Liver (tissue), 3 donors: ENCODE data around the gene RSPH6A.

ENCODE experiments used
- FOXA1 ChIP-seq: IDR thresholded peaks from 2 replicates; pipeline ENCODE4 v1.6.1; 2016; ENCODE audit warnings: antibody characterized with exemption
- GABPA ChIP-seq, 2 donors: IDR thresholded peaks in 1 of 2; conservative IDR thresholded peaks in 1 of 2; 2 replicates each; pipeline ENCODE4 v1.6.1; 2016; ENCODE audit warnings: antibody characterized with exemption in 2 of 2, mild to moderate bottlenecking in 1 of 2, moderate library complexity in 1 of 2
- JUND ChIP-seq, 2 donors: IDR thresholded peaks; 2 replicates each; pipeline ENCODE4 v1.6.1; 2016; ENCODE audit warnings: antibody characterized with exemption in 2 of 2
- RAD21 ChIP-seq, 2 donors: IDR thresholded peaks; 2 replicates each; pipeline ENCODE4 v1.6.1; 2016; ENCODE audit warnings: antibody characterized with exemption in 2 of 2, mild to moderate bottlenecking in 2 of 2
- TAF1 ChIP-seq: conservative IDR thresholded peaks from 2 replicates; pipeline ENCODE4 v1.6.1; 2016; ENCODE audit warnings: antibody characterized with exemption, mild to moderate bottlenecking
- TF ChIP-seq, protein P1 (sequence below): fragments of 150-350 bp; IDR thresholded peaks from 2 replicates; pipeline ENCODE4 v1.5.1; 2017; ENCODE audit warnings: improper control_type of control experiment, low read depth, low read length; ENCODE audit not compliant: missing input control
- TF ChIP-seq, protein P2 (sequence below): IDR thresholded peaks from 2 replicates; pipeline ENCODE4 v1.6.1; 2016; ENCODE audit warnings: antibody characterized with exemption, mild to moderate bottlenecking
- donor health status: healthy.
- donor health status: healthy.

DNA sequence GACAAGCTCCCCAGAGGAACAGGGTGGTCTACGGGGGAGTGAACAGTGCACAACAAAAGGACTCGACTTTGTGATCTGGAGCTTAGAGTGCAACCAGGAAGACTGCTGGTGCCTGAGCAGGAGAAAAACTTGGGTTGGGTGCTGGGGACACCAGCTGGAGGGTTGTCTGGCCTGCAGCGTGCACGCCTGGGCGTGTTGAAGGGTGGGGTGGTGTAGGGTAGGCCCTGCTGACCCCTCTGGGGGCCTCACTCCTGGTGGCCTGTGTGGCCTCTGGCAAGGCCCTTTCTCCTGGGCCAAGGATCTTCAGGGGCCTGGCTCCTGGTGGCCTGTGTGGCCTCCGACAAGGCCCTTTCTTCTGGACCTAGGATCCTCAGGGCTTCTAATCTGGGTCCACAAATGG is 4.7 kb upstream of the RSPH6A start:
- TF ChIP-seq, protein P1, sequence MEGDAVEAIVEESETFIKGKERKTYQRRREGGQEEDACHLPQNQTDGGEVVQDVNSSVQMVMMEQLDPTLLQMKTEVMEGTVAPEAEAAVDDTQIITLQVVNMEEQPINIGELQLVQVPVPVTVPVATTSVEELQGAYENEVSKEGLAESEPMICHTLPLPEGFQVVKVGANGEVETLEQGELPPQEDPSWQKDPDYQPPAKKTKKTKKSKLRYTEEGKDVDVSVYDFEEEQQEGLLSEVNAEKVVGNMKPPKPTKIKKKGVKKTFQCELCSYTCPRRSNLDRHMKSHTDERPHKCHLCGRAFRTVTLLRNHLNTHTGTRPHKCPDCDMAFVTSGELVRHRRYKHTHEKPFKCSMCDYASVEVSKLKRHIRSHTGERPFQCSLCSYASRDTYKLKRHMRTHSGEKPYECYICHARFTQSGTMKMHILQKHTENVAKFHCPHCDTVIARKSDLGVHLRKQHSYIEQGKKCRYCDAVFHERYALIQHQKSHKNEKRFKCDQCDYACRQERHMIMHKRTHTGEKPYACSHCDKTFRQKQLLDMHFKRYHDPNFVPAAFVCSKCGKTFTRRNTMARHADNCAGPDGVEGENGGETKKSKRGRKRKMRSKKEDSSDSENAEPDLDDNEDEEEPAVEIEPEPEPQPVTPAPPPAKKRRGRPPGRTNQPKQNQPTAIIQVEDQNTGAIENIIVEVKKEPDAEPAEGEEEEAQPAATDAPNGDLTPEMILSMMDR, result no peak
- TF ChIP-seq JUND (IDR thresholded peaks at IDR 0.05) (no peak), TAF1 (no peak), FOXA1 (no peak), GABPA (IDR thresholded peaks at IDR 0.05 in 1 of 2, conservative IDR thresholded peaks at IDR 0.05 in 1 of 2) (no peak), RAD21 (IDR thresholded peaks at IDR 0.05) (no peak)
- TF ChIP-seq, protein P2, sequence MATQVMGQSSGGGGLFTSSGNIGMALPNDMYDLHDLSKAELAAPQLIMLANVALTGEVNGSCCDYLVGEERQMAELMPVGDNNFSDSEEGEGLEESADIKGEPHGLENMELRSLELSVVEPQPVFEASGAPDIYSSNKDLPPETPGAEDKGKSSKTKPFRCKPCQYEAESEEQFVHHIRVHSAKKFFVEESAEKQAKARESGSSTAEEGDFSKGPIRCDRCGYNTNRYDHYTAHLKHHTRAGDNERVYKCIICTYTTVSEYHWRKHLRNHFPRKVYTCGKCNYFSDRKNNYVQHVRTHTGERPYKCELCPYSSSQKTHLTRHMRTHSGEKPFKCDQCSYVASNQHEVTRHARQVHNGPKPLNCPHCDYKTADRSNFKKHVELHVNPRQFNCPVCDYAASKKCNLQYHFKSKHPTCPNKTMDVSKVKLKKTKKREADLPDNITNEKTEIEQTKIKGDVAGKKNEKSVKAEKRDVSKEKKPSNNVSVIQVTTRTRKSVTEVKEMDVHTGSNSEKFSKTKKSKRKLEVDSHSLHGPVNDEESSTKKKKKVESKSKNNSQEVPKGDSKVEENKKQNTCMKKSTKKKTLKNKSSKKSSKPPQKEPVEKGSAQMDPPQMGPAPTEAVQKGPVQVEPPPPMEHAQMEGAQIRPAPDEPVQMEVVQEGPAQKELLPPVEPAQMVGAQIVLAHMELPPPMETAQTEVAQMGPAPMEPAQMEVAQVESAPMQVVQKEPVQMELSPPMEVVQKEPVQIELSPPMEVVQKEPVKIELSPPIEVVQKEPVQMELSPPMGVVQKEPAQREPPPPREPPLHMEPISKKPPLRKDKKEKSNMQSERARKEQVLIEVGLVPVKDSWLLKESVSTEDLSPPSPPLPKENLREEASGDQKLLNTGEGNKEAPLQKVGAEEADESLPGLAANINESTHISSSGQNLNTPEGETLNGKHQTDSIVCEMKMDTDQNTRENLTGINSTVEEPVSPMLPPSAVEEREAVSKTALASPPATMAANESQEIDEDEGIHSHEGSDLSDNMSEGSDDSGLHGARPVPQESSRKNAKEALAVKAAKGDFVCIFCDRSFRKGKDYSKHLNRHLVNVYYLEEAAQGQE, result no peak
